Fibroblast of lung (primary cell): ENCODE measurements around the gene RIPOR2.
"Not testable (repeated sequence)": the region's sequence is repeated elsewhere in the genome, so short reads cannot be mapped to it uniquely, and the experiment has no call there.

Experiments used
- CTCF ChIP-seq, 2 donors: IDR thresholded peaks in 1 of 2; conservative IDR thresholded peaks in 1 of 2; 1 replicate in 1 of 2; 2 replicates in 1 of 2; pipeline ENCODE4 v1.5.1; 2011 to 2012; ENCODE audit warnings: low read length in 2 of 2, control low read depth in 1 of 2, inconsistent platforms in 1 of 2, low read depth in 1 of 2, mild to moderate bottlenecking in 1 of 2
- EZH2 ChIP-seq: IDR thresholded peaks from 2 replicates; pipeline ENCODE4 v1.5.1; 2012; ENCODE audit warnings: low read length, control low read depth, mild to moderate bottlenecking; ENCODE audit errors: missing control alignments

- TF ChIP-seq CTCF (conservative IDR thresholded peaks at IDR 0.05 in 1 of 2, IDR thresholded peaks at IDR 0.05 in 1 of 2; ENCODE audit: low read depth in 1 of 2, low read length in 2 of 2); EZH2: not testable (repeated sequence)
Observed at GRCh38 chr6:24764833-24765828, 170.6 kb downstream of the RIPOR2 start.
